H1 (cell line): ENCODE data around the gene FHDC1. TPM values are rescaled to one million over a fixed set of nuclear protein-coding genes. Genes with fewer than 3 reads are reported as not detected.

Experiments
- CTCF ChIA-PET: fragments of 300-600 bp; sonication (Branson Sonifier 250); formaldehyde crosslinking; loops from one replicate; lab custom pipeline; 2021; ENCODE audit not compliant: partially characterized antibody; lab: Charles Lee
- POLR2A ChIA-PET: fragments of 300-600 bp; sonication (Branson Sonifier 250); formaldehyde crosslinking; loops from one replicate; lab custom pipeline; 2021; ENCODE audit warnings: inconsistent platforms; ENCODE audit not compliant: partially characterized antibody; lab: Charles Lee
- DNase-seq, 2 experiments: peaks; one replicate each; pipeline versions ENCODE4 v3.0.0 to v3.0.0-alpha.2; 2010 to 2022; ENCODE audit warnings: low spot score in 2 of 2, low read depth in 1 of 2, mixed read lengths in 1 of 2
- FAIRE-seq: peaks from 2 replicates; lab custom pipeline; 2011; peaks lifted over from hg19 to GRCh38; lab: Jason Lieb, UNC
- H2AFZ ChIP-seq: 2 replicates; pipeline ENCODE4 v1.8.1; 2012; ENCODE audit warnings: low read length, inconsistent platforms
- H2AK5ac ChIP-seq: 2 replicates; pipeline ENCODE4 v1.6.1; 2013; ENCODE audit warnings: low read depth, low read length
- H2BK120ac ChIP-seq: replicated peaks from 2 replicates; pipeline ENCODE3; 2013; ENCODE audit warnings: low read depth, low read length, inconsistent platforms
- H2BK12ac ChIP-seq: 2 replicates; pipeline ENCODE4 v1.6.1; 2013; ENCODE audit warnings: low read depth, low read length
- H2BK15ac ChIP-seq: 2 replicates; pipeline ENCODE4 v1.6.1; 2013; ENCODE audit warnings: low read length
- H2BK20ac ChIP-seq: 2 replicates; pipeline ENCODE4 v1.6.1; 2013; ENCODE audit warnings: low read length
- H2BK5ac ChIP-seq: 2 replicates; pipeline ENCODE4 v1.6.1; 2013; ENCODE audit warnings: low read depth, low read length
- H3K14ac ChIP-seq: 2 replicates; pipeline ENCODE4 v1.6.1; 2013; ENCODE audit warnings: inconsistent platforms; ENCODE audit not compliant: insufficient read length
- H3K18ac ChIP-seq: 2 replicates; pipeline ENCODE4 v1.6.1; 2013; ENCODE audit warnings: low read length; ENCODE audit errors: extremely low read depth
- H3K23ac ChIP-seq: 2 replicates; pipeline ENCODE4 v1.6.1; 2013; ENCODE audit warnings: inconsistent platforms; ENCODE audit not compliant: insufficient read length
- H3K23me2 ChIP-seq: 2 replicates; pipeline ENCODE4 v1.6.1; 2013; ENCODE audit warnings: low read depth, low read length
- H3K27ac ChIP-seq: 2 replicates; pipeline ENCODE4 v1.6.1; 2011; ENCODE audit warnings: low read depth, low read length, inconsistent platforms
- H3K27me3 ChIP-seq, 4 experiments: replicated peaks in 1 of 4; 1 replicate in 1 of 4; 2 replicates in 3 of 4; pipeline versions ENCODE4 v1.6.1 to v1.8.1; 2011 to 2013; ENCODE audit warnings: low read length in 3 of 4, mild to moderate bottlenecking in 3 of 4, inconsistent platforms in 2 of 4, mixed read lengths in 2 of 4, moderate library complexity in 1 of 4; ENCODE audit not compliant: control insufficient read depth in 3 of 4, insufficient read depth in 3 of 4; ENCODE audit errors: extremely low read depth in 1 of 4
- H3K36me3 ChIP-seq, 4 experiments: 2 replicates each; pipeline versions ENCODE4 v1.6.1 to v1.8.1; 2011 to 2013; ENCODE audit warnings: mild to moderate bottlenecking in 4 of 4, low read length in 3 of 4, moderate library complexity in 2 of 4, control low read depth in 1 of 4, inconsistent platforms in 1 of 4; ENCODE audit not compliant: insufficient read depth in 4 of 4, control insufficient read depth in 2 of 4
- H3K4ac ChIP-seq: replicated peaks from 2 replicates; pipeline ENCODE3; 2013; ENCODE audit warnings: low read length, low read depth, mixed read lengths, inconsistent platforms; ENCODE audit not compliant: insufficient read length
- H3K4me1 ChIP-seq, 4 experiments: replicated peaks in 1 of 4; 1 replicate in 1 of 4; 2 replicates in 3 of 4; pipeline versions ENCODE4 v1.6.1 to v1.8.1; 2011 to 2013; ENCODE audit warnings: low read length in 3 of 4, inconsistent platforms in 2 of 4, mixed read lengths in 1 of 4; ENCODE audit not compliant: insufficient read depth in 4 of 4, control insufficient read depth in 3 of 4
- H3K4me2 ChIP-seq, 2 experiments: 2 replicates each; pipeline versions ENCODE4 v1.6.1 to v1.8.1; 2011 to 2013; ENCODE audit warnings: low read depth in 2 of 2, low read length in 2 of 2, control low read depth in 1 of 2, inconsistent platforms in 1 of 2, mild to moderate bottlenecking in 1 of 2; ENCODE audit not compliant: insufficient read depth in 1 of 2
- H3K4me3 ChIP-seq, 4 experiments: fragments of 200-600, 300-600 bp in 1 of 4; sonication (generic), shearing (Covaris generic), sonication (Bioruptor Twin) in 1 of 4; 2 replicates each; pipeline versions ENCODE4 v1.5.1 to v1.8.1; 2011 to 2016; ENCODE audit warnings: low read length in 4 of 4, low read depth in 3 of 4, control low read depth in 2 of 4, inconsistent platforms in 2 of 4, mild to moderate bottlenecking in 2 of 4, mixed read lengths in 1 of 4, moderate library complexity in 1 of 4; ENCODE audit not compliant: insufficient read depth in 2 of 4; ENCODE audit errors: extremely low read depth in 1 of 4
- H3K56ac ChIP-seq: replicated peaks from 2 replicates; pipeline ENCODE3; 2013; ENCODE audit warnings: low read depth, mild to moderate bottlenecking, mixed read lengths, low read length, inconsistent platforms; ENCODE audit not compliant: insufficient read length
- H3K79me1 ChIP-seq: 2 replicates; pipeline ENCODE4 v1.6.1; 2013; ENCODE audit warnings: low read depth, low read length, control low read depth
- H3K79me2 ChIP-seq, 2 experiments: 2 replicates each; pipeline versions ENCODE4 v1.6.1 to v1.8.1; 2012 to 2013; ENCODE audit warnings: low read length in 2 of 2, mild to moderate bottlenecking in 2 of 2, inconsistent platforms in 1 of 2; ENCODE audit not compliant: insufficient read depth in 2 of 2, control insufficient read depth in 1 of 2
- H3K9ac ChIP-seq, 4 experiments: replicated peaks in 1 of 4; 1 replicate in 1 of 4; 2 replicates in 3 of 4; pipeline versions ENCODE4 v1.6.1 to v1.8.1; 2011 to 2013; ENCODE audit warnings: low read depth in 3 of 4, low read length in 3 of 4, control low read depth in 2 of 4, mild to moderate bottlenecking in 2 of 4, moderate library complexity in 2 of 4, inconsistent platforms in 1 of 4; ENCODE audit errors: extremely low read depth in 1 of 4
- H3K9me3 ChIP-seq, 2 experiments: 2 replicates each; pipeline versions ENCODE4 v1.6.1 to v1.8.1; 2012 to 2013; ENCODE audit warnings: mild to moderate bottlenecking in 2 of 2, moderate library complexity in 2 of 2, control low read depth in 1 of 2, inconsistent platforms in 1 of 2, low read depth in 1 of 2, low read length in 1 of 2, mixed read lengths in 1 of 2; ENCODE audit not compliant: insufficient read depth in 2 of 2
- H4K20me1 ChIP-seq, 2 experiments: replicated peaks in 1 of 2; 2 replicates each; pipeline versions ENCODE3 to v1.8.1; 2011 to 2013; ENCODE audit warnings: inconsistent platforms in 2 of 2, low read length in 2 of 2, mild to moderate bottlenecking in 1 of 2; ENCODE audit not compliant: insufficient read depth in 2 of 2, control insufficient read depth in 1 of 2
- H4K5ac ChIP-seq: 2 replicates; pipeline ENCODE4 v1.6.1; 2013; ENCODE audit warnings: low read length, low read depth, mixed read lengths, inconsistent platforms; ENCODE audit not compliant: insufficient read length
- H4K8ac ChIP-seq: 2 replicates; pipeline ENCODE4 v1.8.0; 2013; ENCODE audit warnings: mild to moderate bottlenecking, moderate library complexity, low read length, inconsistent platforms; ENCODE audit not compliant: insufficient read depth; ENCODE audit errors: extremely low read depth
- H4K91ac ChIP-seq: replicated peaks from 2 replicates; pipeline ENCODE3; 2013; ENCODE audit warnings: low read length, mixed read lengths, inconsistent platforms; ENCODE audit not compliant: insufficient read length
- CREB1 ChIP-seq: IDR thresholded peaks from 2 replicates; pipeline ENCODE4 v1.6.1; 2012; ENCODE audit warnings: inconsistent platforms
- SP1 ChIP-seq: IDR thresholded peaks from 2 replicates; pipeline ENCODE4 v1.6.1; 2011; ENCODE audit warnings: low read depth, low read length
- WGBS, 2 experiments: shearing (Covaris generic) in 1 of 2; methylation state at CpG; one replicate each; pipeline versions ENCODE4 v1.1.6 to v1.1.7; 2013 to 2015; ENCODE audit warnings: low lambda C conversion rate in 2 of 2, mixed read lengths in 2 of 2, inconsistent platforms in 1 of 2, low coverage in 1 of 2, missing lambda C conversion rate in 1 of 2; ENCODE audit not compliant: insufficient replicate concordance in 2 of 2, insufficient coverage in 1 of 2, insufficient read length in 1 of 2; ENCODE audit errors: extremely low coverage in 1 of 2, missing lambda C conversion rate in 1 of 2; 5-methylcytosine and 5-hydroxymethylcytosine counted together
- polyA plus RNA-seq, 7 experiments: library from polyadenylated mRNA; depleted of rRNA in 3 of 7; stranded (reverse) in 5 of 7; unstranded in 2 of 7; fragments of >200 nt in 5 of 7; fragments of 200-250 nt in 2 of 7; gene quantifications; 1 replicate in 5 of 7; 2 replicates in 1 of 7; 4 replicates in 1 of 7; pipeline versions ENCODE4 v1.2.1 to v1.2.3, GENCODE V29; 2011 to 2013; ENCODE audit warnings: missing spikeins in 2 of 7, mixed read lengths in 2 of 7
- total RNA-seq: library from RNA; stranded (reverse); fragmentation: NEBNext Ultra II Directional; extraction: Animal tissue kit (Norgen Biotek cat#: 25700); gene quantifications from 2 replicates; pipeline ENCODE4 v1.2.1, GENCODE V29; 2021

FHDC1 gene
- total and polyA plus RNA-seq, 2 of the 8 experiments (the other 6 are each of a cell fraction or from before 2014, with no cell fraction given): 6.4 to 28.6 TPM

GRCh38 chr4:152940461-152940860 is 4.3 kb downstream of the FHDC1 start:
- H3K4me2 ChIP-seq: no peak overlapping the region
- H3K4me1 ChIP-seq: peaks cover 0 to 8% (median 3%) of the 10 kb centered on the region in 4 experiments; a peak in 3 of 7 replicates
- H2AK5ac ChIP-seq: no peak overlapping the region
- TF ChIP-seq CREB1 (no peak), SP1 (no peak)
- TF ChIP-seq, all 59 proteins: peak for 0
- Histone ChIP-seq H3K79me1 (0 out of 2 replicates have a peak, but pooled peaks cover 6% of the 10 kb centered on the region), H3K27me3 (peaks cover 0 to 13% (median 5%) of the 10 kb centered on the region in 4 experiments; a peak in 3 of 7 replicates), H3K27ac (no peak overlapping the region), H3K18ac (no peak overlapping the region), H3K4me3 (no peak overlapping the region), H2BK5ac (no peak overlapping the region), H4K8ac (no peak overlapping the region), H3K9ac (no peak overlapping the region), H4K20me1 (peaks cover 16 to 17% of the 10 kb centered on the region in 2 experiments), H2AFZ (no peak overlapping the region), H4K91ac (no peak overlapping the region), H3K79me2 (peaks cover 20 to 72% of the 10 kb centered on the region in 2 experiments), H3K14ac (no peak overlapping the region), H2BK15ac (no peak overlapping the region), H2BK120ac (no peak overlapping the region), H2BK20ac (no peak overlapping the region), H3K36me3 (peaks cover 0 to 15% (median 12%) of the 10 kb centered on the region in 4 experiments; a peak in 5 of 8 replicates), H4K5ac (no peak overlapping the region), H2BK12ac (no peak overlapping the region), H3K9me3 (no peaks in the 10 kb centered on the region), H3K56ac (no peak overlapping the region), H3K4ac (no peak overlapping the region), H3K23ac (no peak overlapping the region), H3K23me2 (peaks cover 2% of the 10 kb centered on the region; the same call in 1 of the 2 replicates)
- ChIA-PET POLR2A (interaction anchor here (6.6 kb wide), 1 partner anchor 9 kb away, joined by 61 read pairs; no protein-coding TSS in a partner anchor), CTCF (interaction anchor here (0.8 to 6.6 kb wide), 10 partner anchors 9 to 186 kb away, joined by 3 to 35 read pairs (median 5); no protein-coding TSS in a partner anchor)
- 94% methylated on average over 2 of the region's 2 CpGs; no CpG with 5 or more reads in 1 of the 2 experiments for WGBS, 2 experiments
- DNase-seq (no peak), FAIRE-seq (no peak)
